Suprapubic skin (tissue), 3 donors: Measurements from ENCODE around the gene TAF4B.
"Not testable (repeated sequence)": the region's sequence is repeated elsewhere in the genome, so short reads cannot be mapped to it uniquely, and the experiment has no call there.

Source experiments
- CTCF ChIP-seq, 2 donors: fragments of 200-600 bp in 1 of 2; fragments of 450-650 bp in 1 of 2; sonication (generic) in 1 of 2; IDR thresholded peaks; one replicate each; pipeline ENCODE4 v1.5.1; 2016 to 2019; ENCODE audit warnings: antibody characterized with exemption in 2 of 2, mild to moderate bottlenecking in 1 of 2, moderate library complexity in 1 of 2
- EP300 ChIP-seq: sonication (generic); formaldehyde crosslinking; IDR thresholded peaks from one replicate; pipeline ENCODE4 v1.6.1; 2017; ENCODE audit warnings: antibody characterized with exemption
- POLR2A ChIP-seq, 2 donors: fragments of 450-650 bp; IDR thresholded peaks; one replicate each; pipeline ENCODE4 v1.6.1; 2017; ENCODE audit warnings: antibody characterized with exemption in 2 of 2, mild to moderate bottlenecking in 2 of 2, moderate library complexity in 2 of 2

GRCh38 chr18:26237363-26237762 lies 11.1 kb downstream of the TAF4B start:
- TF ChIP-seq CTCF (IDR thresholded peaks at IDR 0.05); POLR2A (IDR thresholded peaks at IDR 0.05); EP300: not testable (repeated sequence)
